ENCODE data around the gene SAMMSON. TPM values are rescaled to one million over a fixed set of nuclear protein-coding genes. Genes with fewer than 3 reads are reported as not detected.
A peak's percentile ranks its signal among the peaks of the same experiment; 100 is the strongest.

Gene SAMMSON
- polyA plus RNA-seq, 2 donors, result 0.47 to 0.60 TPM

DNA sequence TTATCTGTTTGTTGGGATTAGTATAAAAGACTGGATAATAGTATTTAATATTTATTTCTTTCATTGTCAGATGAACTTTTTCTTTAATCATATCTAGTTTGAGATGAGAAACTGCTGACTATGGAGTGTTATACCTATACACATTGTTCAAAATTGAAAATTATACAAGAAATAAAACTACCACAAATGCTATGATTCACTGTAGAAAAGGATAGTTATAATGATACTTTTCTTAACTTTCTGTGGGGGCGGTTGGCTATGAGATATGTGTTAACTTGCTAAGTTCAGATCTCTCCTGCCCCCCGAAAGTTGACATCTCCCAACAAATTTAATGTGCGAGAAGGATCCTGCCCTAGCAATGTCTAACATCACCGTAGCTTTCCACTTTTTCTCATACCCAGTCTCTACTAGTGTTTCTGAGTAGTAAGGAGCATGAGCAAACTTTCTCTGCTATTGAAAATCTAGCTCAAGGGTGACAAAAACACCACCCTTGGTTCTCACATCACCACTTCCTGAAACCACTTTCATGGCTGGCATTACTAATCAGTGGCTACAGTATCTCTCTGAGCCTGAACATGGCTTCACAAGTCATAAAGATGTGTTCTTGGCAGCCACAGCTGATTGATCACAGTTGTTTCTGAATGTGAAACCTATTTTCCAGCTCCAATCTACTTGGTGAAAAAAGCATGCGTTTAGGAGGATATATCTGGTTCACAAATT, 15.8 kb upstream of the SAMMSON start:
- H3K27ac ChIP-seq (ENCODE audit: low read depth in 2 of 2, low read length in 1 of 2), result no peak overlapping the region
- H3K36me3 ChIP-seq (ENCODE audit: control insufficient read depth in 2 of 2, insufficient read depth in 2 of 2, low read length in 1 of 2), result no peaks in the 10 kb centered on the region
- H3K4me3 ChIP-seq (ENCODE audit: low read depth in 1 of 2, low read length in 2 of 2), result no peak overlapping the region
- peaks cover 0 to 2% of the 10 kb centered on the region in 2 donors for H3K4me1 ChIP-seq (ENCODE audit: control insufficient read depth in 2 of 2, insufficient read depth in 2 of 2, low read length in 1 of 2)
- 83 to 88% methylated on average over 5 of the region's 5 CpGs for WGBS, 2 donors
- H3K9me3 ChIP-seq (ENCODE audit: control insufficient read depth in 2 of 2, insufficient read depth in 1 of 2, low read depth in 1 of 2, low read length in 1 of 2), result no peaks in the 10 kb centered on the region
- no peaks in the 10 kb centered on the region for H3K27me3 ChIP-seq (ENCODE audit: control insufficient read depth in 1 of 2, insufficient read depth in 2 of 2, low read length in 2 of 2)

DNA sequence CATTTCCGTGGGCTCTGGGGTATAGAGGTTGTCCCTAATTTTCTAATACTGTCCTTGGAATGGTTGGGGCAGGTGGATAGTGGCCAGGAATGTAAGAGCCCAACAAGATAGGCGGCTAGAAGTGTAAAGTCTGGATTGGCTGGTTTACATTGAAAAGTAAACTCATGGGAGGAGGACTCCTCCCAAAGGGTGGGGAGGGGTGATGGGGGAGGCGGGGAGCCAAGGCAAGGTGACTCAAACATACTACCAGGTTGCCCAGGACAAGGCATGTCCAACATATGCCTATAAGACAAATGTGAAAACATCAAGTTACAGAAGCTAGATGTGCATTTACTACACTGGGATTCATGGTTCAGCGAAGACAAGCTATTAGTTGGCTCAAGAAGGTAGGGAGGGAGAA, 14.3 kb upstream of the SAMMSON start:
- Histone ChIP-seq H3K4me1 (ENCODE audit: control insufficient read depth in 2 of 2, insufficient read depth in 2 of 2, low read length in 1 of 2) (peaks cover 0 to 2% of the 10 kb centered on the region in 2 donors), H3K27ac (ENCODE audit: low read depth in 2 of 2, low read length in 1 of 2) (no peak overlapping the region), H3K27me3 (ENCODE audit: control insufficient read depth in 1 of 2, insufficient read depth in 2 of 2, low read length in 2 of 2) (no peaks in the 10 kb centered on the region), H3K4me3 (ENCODE audit: low read depth in 1 of 2, low read length in 2 of 2) (no peak overlapping the region), H3K36me3 (ENCODE audit: control insufficient read depth in 2 of 2, insufficient read depth in 2 of 2, low read length in 1 of 2) (no peaks in the 10 kb centered on the region), H3K9me3 (ENCODE audit: control insufficient read depth in 2 of 2, insufficient read depth in 1 of 2, low read depth in 1 of 2, low read length in 1 of 2) (no peaks in the 10 kb centered on the region)
- 50 to 62% methylated on average over 4 of the region's 4 CpGs for WGBS, 2 donors

DNA sequence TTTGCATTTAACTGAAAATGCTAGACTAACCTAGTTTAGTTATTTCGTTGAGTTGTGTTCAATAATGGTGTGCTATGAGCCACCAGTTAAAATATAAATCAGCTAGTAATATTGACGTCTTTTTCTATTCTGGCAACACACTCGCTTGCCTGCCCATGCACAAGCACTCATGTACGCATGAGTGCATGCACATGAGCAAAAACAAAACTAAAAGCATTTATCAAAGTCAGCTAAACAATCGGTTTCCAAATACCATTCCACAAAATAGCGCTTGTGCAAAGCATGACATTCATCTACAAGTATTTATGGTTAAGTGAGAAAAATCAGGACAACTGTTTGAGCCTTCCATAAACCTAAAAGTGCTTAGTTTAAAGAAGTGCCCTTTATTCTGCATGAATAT, 13.1 kb upstream of the SAMMSON start:
- Histone ChIP-seq H3K9me3 (ENCODE audit: control insufficient read depth in 2 of 2, insufficient read depth in 1 of 2, low read depth in 1 of 2, low read length in 1 of 2) (no peaks in the 10 kb centered on the region), H3K4me3 (ENCODE audit: low read depth in 1 of 2, low read length in 2 of 2) (no peak overlapping the region), H3K4me1 (ENCODE audit: control insufficient read depth in 2 of 2, insufficient read depth in 2 of 2, low read length in 1 of 2) (peaks cover 0 to 2% of the 10 kb centered on the region in 2 donors), H3K36me3 (ENCODE audit: control insufficient read depth in 2 of 2, insufficient read depth in 2 of 2, low read length in 1 of 2) (no peaks in the 10 kb centered on the region), H3K27ac (ENCODE audit: low read depth in 2 of 2, low read length in 1 of 2) (no peak overlapping the region), H3K27me3 (ENCODE audit: control insufficient read depth in 1 of 2, insufficient read depth in 2 of 2, low read length in 2 of 2) (no peaks in the 10 kb centered on the region)
- WGBS, 2 donors, result 48 to 62% methylated on average over 6 of the region's 6 CpGs

DNA sequence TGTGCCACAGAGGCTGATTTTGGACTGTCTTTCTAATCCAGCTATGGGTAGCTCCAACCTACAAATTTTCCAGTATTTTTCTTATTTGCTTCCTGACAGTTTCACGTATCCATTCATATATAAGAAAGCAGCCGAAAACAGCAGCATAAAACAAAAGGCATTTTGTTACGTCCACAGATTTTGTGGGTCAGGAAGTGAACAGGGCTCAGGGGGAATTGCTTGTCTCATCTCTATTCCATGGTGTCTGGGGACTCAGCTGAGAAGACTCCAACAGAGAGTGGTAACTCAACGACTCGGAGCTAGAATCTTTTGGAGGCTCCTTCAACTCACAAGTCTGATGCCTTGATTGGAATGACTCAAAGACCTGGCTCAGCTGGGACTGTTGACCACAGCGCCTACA, 11.7 kb upstream of the SAMMSON start:
- Histone ChIP-seq H3K36me3 (ENCODE audit: control insufficient read depth in 2 of 2, insufficient read depth in 2 of 2, low read length in 1 of 2) (no peaks in the 10 kb centered on the region), H3K4me1 (ENCODE audit: control insufficient read depth in 2 of 2, insufficient read depth in 2 of 2, low read length in 1 of 2) (peaks cover 0 to 2% of the 10 kb centered on the region in 2 donors), H3K27me3 (ENCODE audit: control insufficient read depth in 1 of 2, insufficient read depth in 2 of 2, low read length in 2 of 2) (no peaks in the 10 kb centered on the region), H3K9me3 (ENCODE audit: control insufficient read depth in 2 of 2, insufficient read depth in 1 of 2, low read depth in 1 of 2, low read length in 1 of 2) (no peaks in the 10 kb centered on the region), H3K4me3 (ENCODE audit: low read depth in 1 of 2, low read length in 2 of 2) (no peak overlapping the region), H3K27ac (ENCODE audit: low read depth in 2 of 2, low read length in 1 of 2) (no peak overlapping the region)
- WGBS, 2 donors, result 86% methylated on average over 6 of the region's 6 CpGs

DNA sequence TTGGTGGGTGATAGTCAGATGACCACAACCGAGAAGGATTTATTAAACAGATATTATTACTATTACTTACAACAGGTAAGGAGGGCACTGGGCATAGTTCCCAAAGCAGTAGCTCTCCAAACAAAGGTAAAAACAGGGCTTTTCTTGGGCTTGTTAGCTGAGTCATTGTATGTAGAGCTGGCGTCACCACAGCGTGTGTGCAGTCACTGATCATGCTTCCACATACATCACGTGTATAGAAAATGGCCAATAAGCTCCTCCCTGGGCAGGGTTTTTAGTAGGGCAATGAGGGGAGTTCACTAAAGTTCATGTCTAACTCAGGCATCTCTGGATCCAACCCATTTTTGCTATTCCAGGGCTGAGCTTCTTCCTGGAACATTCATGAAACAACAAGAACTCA, 5.8 kb upstream of the SAMMSON start:
- no peak overlapping the region for H3K27ac ChIP-seq (ENCODE audit: low read depth in 2 of 2, low read length in 1 of 2)
- no peaks in the 10 kb centered on the region for H3K4me1 ChIP-seq (ENCODE audit: control insufficient read depth in 2 of 2, insufficient read depth in 2 of 2, low read length in 1 of 2)
- no peaks in the 10 kb centered on the region for H3K9me3 ChIP-seq (ENCODE audit: control insufficient read depth in 2 of 2, insufficient read depth in 1 of 2, low read depth in 1 of 2, low read length in 1 of 2)
- no peak overlapping the region for H3K4me3 ChIP-seq (ENCODE audit: low read depth in 1 of 2, low read length in 2 of 2)
- 84 to 87% methylated on average over 4 of the region's 4 CpGs for WGBS, 2 donors
- H3K36me3 ChIP-seq (ENCODE audit: control insufficient read depth in 2 of 2, insufficient read depth in 2 of 2, low read length in 1 of 2), result no peaks in the 10 kb centered on the region
- no peaks in the 10 kb centered on the region for H3K27me3 ChIP-seq (ENCODE audit: control insufficient read depth in 1 of 2, insufficient read depth in 2 of 2, low read length in 2 of 2)

DNA sequence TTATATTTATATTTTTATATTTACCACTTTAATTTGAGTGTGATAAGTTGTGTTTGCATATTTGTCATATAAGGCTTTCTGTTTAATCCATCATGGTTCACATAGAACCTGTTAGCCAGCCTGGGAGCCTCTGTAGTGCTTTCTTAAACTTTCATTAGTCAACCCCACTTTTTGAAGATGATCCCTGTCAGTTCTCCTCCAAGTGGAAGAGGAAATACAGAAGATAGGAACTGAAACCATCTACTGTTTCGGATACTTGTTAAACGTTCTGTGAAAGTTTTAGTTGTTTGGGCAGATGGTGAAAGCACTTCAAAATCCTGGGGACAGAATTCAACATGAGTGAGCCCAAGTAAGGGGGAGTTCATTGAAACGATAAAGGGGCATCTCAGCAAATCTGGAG, 4.6 kb upstream of the SAMMSON start:
- 71 to 78% methylated on average over 3 of the region's 3 CpGs for WGBS, 2 donors
- H3K9me3 ChIP-seq (ENCODE audit: control insufficient read depth in 2 of 2, insufficient read depth in 1 of 2, low read depth in 1 of 2, low read length in 1 of 2), result no peaks in the 10 kb centered on the region
- no peak overlapping the region for H3K4me3 ChIP-seq (ENCODE audit: low read depth in 1 of 2, low read length in 2 of 2)
- H3K27ac ChIP-seq (ENCODE audit: low read depth in 2 of 2, low read length in 1 of 2), result no peak overlapping the region
- H3K36me3 ChIP-seq (ENCODE audit: control insufficient read depth in 2 of 2, insufficient read depth in 2 of 2, low read length in 1 of 2), result no peaks in the 10 kb centered on the region
- no peaks in the 10 kb centered on the region for H3K27me3 ChIP-seq (ENCODE audit: control insufficient read depth in 1 of 2, insufficient read depth in 2 of 2, low read length in 2 of 2)
- no peaks in the 10 kb centered on the region for H3K4me1 ChIP-seq (ENCODE audit: control insufficient read depth in 2 of 2, insufficient read depth in 2 of 2, low read length in 1 of 2)

DNA sequence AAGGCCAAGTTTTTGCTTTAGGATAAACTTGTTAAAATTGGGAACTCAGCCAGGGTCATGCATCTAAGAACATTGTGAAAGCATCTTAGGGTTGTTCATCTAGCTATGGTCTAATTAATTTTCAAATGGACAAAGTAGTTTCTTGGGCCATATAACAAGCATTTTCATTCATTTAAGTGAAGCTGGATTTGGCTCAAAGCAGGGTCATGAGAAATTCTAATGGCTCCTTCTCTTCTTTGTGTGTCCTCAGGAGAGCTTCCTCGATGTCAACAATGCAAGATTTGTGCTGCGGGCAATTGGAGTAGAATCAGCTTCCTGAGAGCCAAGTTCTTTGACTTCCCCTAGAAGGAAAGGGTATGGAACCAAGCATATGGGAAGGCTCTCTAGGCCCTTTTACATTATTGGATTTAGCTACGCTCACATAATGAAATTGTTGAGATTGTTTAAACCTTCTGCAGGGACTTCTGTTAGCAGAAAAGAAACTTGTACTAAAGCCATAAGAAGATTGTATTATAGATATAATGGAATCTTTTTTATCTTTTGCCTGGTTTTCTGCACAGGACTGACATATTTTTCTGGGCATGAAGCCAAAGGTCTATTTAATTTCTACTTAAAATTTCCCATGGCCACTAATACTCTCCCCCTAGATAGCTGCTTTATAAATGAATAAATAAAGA, 1.8 kb upstream of the SAMMSON start:
- Histone ChIP-seq H3K27me3 (ENCODE audit: control insufficient read depth in 1 of 2, insufficient read depth in 2 of 2, low read length in 2 of 2) (no peaks in the 10 kb centered on the region), H3K4me3 (ENCODE audit: low read depth in 1 of 2, low read length in 2 of 2) (no peak overlapping the region), H3K36me3 (ENCODE audit: control insufficient read depth in 2 of 2, insufficient read depth in 2 of 2, low read length in 1 of 2) (no peaks in the 10 kb centered on the region), H3K9me3 (ENCODE audit: control insufficient read depth in 2 of 2, insufficient read depth in 1 of 2, low read depth in 1 of 2, low read length in 1 of 2) (no peaks in the 10 kb centered on the region), H3K4me1 (ENCODE audit: control insufficient read depth in 2 of 2, insufficient read depth in 2 of 2, low read length in 1 of 2) (no peaks in the 10 kb centered on the region), H3K27ac (ENCODE audit: low read depth in 2 of 2, low read length in 1 of 2) (no peak overlapping the region)
- WGBS, 2 donors, result 30% methylated on average over 3 of the region's 3 CpGs

DNA sequence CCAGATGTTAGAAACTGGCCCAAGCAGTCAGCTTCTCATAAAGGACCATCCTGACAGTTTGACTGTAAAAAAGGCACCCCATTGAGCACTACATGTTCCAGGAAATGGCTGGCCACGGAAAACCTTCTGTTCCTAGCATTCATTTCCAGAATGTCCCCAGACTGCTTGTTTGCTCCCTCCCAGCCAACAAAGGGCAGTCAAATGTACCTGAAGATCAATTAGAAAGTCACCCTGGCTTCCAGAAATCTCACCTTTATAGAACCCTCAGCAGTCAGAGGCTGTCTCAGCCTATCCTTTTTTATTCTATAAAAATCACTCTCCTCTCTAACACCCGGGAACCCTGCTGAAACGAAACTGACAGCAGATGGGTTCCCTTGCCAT, 784 bp upstream of the SAMMSON start:
- Histone ChIP-seq H3K4me1 (ENCODE audit: control insufficient read depth in 2 of 2, insufficient read depth in 2 of 2, low read length in 1 of 2) (no peaks in the 10 kb centered on the region), H3K27ac (ENCODE audit: low read depth in 2 of 2, low read length in 1 of 2) (peak overlapping the region; percentile 17 to 20), H3K9me3 (ENCODE audit: control insufficient read depth in 2 of 2, insufficient read depth in 1 of 2, low read depth in 1 of 2, low read length in 1 of 2) (no peaks in the 10 kb centered on the region), H3K36me3 (ENCODE audit: control insufficient read depth in 2 of 2, insufficient read depth in 2 of 2, low read length in 1 of 2) (no peaks in the 10 kb centered on the region), H3K27me3 (ENCODE audit: control insufficient read depth in 1 of 2, insufficient read depth in 2 of 2, low read length in 2 of 2) (no peaks in the 10 kb centered on the region), H3K4me3 (ENCODE audit: low read depth in 1 of 2, low read length in 2 of 2) (no peak overlapping the region)
- WGBS, 2 donors, result 42% methylated on average over 3 of the region's 3 CpGs

DNA sequence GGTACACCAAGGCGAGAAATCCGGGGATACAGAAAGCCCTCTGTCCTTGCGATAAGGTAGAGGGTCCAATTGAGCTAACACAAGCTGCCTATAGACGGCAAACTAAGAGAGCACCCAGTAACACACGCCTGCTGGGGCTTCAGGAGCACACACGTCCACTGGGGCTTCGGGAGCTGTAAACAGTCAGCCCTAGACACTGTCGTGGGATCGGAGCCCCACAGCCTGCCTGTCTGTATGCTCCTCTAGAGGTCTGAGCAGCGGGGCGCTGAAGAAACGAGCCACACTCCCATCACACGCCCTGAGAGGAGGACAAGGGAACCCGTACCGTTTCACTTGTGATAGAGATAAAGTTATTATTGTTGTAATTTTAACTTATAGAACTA, 486 bp downstream of the SAMMSON start:
- no peak overlapping the region for H3K4me3 ChIP-seq (ENCODE audit: low read depth in 1 of 2, low read length in 2 of 2)
- no peaks in the 10 kb centered on the region for H3K27me3 ChIP-seq (ENCODE audit: control insufficient read depth in 1 of 2, insufficient read depth in 2 of 2, low read length in 2 of 2)
- peak overlapping the region in 1 of 2 donors; percentile 57 for H3K27ac ChIP-seq (ENCODE audit: low read depth in 2 of 2, low read length in 1 of 2)
- H3K9me3 ChIP-seq (ENCODE audit: control insufficient read depth in 2 of 2, insufficient read depth in 1 of 2, low read depth in 1 of 2, low read length in 1 of 2), result no peaks in the 10 kb centered on the region
- WGBS, 2 donors, result 79 to 80% methylated on average over 15 of the region's 15 CpGs
- no peaks in the 10 kb centered on the region for H3K4me1 ChIP-seq (ENCODE audit: control insufficient read depth in 2 of 2, insufficient read depth in 2 of 2, low read length in 1 of 2)
- H3K36me3 ChIP-seq (ENCODE audit: control insufficient read depth in 2 of 2, insufficient read depth in 2 of 2, low read length in 1 of 2), result no peaks in the 10 kb centered on the region

DNA sequence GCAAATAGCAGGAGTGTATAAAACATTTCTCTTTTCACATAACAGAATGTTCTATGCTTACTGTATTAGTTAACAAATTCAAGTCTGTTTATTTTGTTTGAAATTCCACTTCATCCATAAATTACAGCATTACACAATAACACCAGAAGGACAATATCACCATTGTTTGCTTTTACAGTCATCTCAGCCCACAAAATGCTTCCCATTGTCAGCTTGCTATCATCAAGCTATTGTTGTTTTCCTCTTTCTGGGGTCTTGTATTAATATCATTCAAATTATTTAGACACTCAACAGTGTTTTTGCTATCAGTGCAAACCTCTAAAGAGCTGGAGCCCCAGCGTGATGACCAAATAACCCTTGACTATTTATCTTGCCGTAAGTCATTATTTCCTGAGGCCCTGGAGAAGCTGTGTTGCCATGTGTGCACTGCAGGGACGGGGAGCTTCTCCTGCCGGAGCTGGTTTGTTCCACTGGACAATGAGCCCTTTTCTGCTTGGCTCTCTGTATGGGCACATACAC, 1.1 kb downstream of the SAMMSON start:
- Histone ChIP-seq H3K4me1 (ENCODE audit: control insufficient read depth in 2 of 2, insufficient read depth in 2 of 2, low read length in 1 of 2) (no peaks in the 10 kb centered on the region), H3K36me3 (ENCODE audit: control insufficient read depth in 2 of 2, insufficient read depth in 2 of 2, low read length in 1 of 2) (no peaks in the 10 kb centered on the region), H3K4me3 (ENCODE audit: low read depth in 1 of 2, low read length in 2 of 2) (no peak overlapping the region), H3K27me3 (ENCODE audit: control insufficient read depth in 1 of 2, insufficient read depth in 2 of 2, low read length in 2 of 2) (no peaks in the 10 kb centered on the region), H3K27ac (ENCODE audit: low read depth in 2 of 2, low read length in 1 of 2) (no peak overlapping the region), H3K9me3 (ENCODE audit: control insufficient read depth in 2 of 2, insufficient read depth in 1 of 2, low read depth in 1 of 2, low read length in 1 of 2) (no peaks in the 10 kb centered on the region)
- WGBS, 2 donors, result 50 to 67% methylated on average over 4 of the region's 4 CpGs
